Non-pigmented ciliary epithelial cell (primary cell): ENCODE measurements around the gene CKAP2L.

ENCODE experiments used
- DNase-seq: peaks from one replicate; pipeline ENCODE4 v3.0.0-alpha.2; 2010; ENCODE audit warnings: low read depth

CKAP2L gene

GRCh38 chr2:112764071-112765044 is at the start of gene CKAP2L:
Gene CKAP2L (minus strand): TSS chr2:112764609. CDS start chr2:112764598, 11 bp downstream.
- DNase-seq = peak; percentile 94

GRCh38 chr2:112813280-112813966 is 49.0 kb upstream of the CKAP2L start:
- DNase-seq = no peak

GRCh38 chr2:112812318-112813267 is 48.2 kb upstream of the CKAP2L start:
- DNase-seq = peak; percentile 89

GRCh38 chr2:112811841-112812306 is 47.5 kb upstream of the CKAP2L start:
- peak; percentile 86 for DNase-seq

GRCh38 chr2:112811276-112811831 is 46.9 kb upstream of the CKAP2L start:
- DNase-seq = no peak

- no peak for DNase-seq
These were observed 44.7 kb upstream of the CKAP2L start for GRCh38 chr2:112809112-112809511.

GRCh38 chr2:112807233-112807807 is 42.9 kb upstream of the CKAP2L start:
- no peak for DNase-seq

- DNase-seq = no peak
These were observed 41.1 kb upstream of the CKAP2L start for GRCh38 chr2:112805542-112805941.

- peak; percentile 85 for DNase-seq
These were observed 39.5 kb upstream of the CKAP2L start for GRCh38 chr2:112803691-112804521.

GRCh38 chr2:112800881-112801583 is 36.6 kb upstream of the CKAP2L start:
- DNase-seq = no peak

- DNase-seq = no peak
These were observed 34.9 kb upstream of the CKAP2L start for GRCh38 chr2:112798979-112799975.

- DNase-seq = no peak
These were observed 32.1 kb upstream of the CKAP2L start for GRCh38 chr2:112796486-112796885.

- no peak for DNase-seq
These were observed 31.4 kb upstream of the CKAP2L start for GRCh38 chr2:112795774-112796173.

GRCh38 chr2:112794841-112795240 is 30.4 kb upstream of the CKAP2L start:
- DNase-seq = no peak

- peak; percentile 68 for DNase-seq
These were observed 29.8 kb upstream of the CKAP2L start for GRCh38 chr2:112794131-112794733.

GRCh38 chr2:112793449-112793978 is 29.1 kb upstream of the CKAP2L start:
- no peak for DNase-seq

GRCh38 chr2:112792419-112792818 is 28.0 kb upstream of the CKAP2L start:
- DNase-seq = no peak
